ENCODE measurements around the gene SCARB1.

Gene SCARB1

DNA sequence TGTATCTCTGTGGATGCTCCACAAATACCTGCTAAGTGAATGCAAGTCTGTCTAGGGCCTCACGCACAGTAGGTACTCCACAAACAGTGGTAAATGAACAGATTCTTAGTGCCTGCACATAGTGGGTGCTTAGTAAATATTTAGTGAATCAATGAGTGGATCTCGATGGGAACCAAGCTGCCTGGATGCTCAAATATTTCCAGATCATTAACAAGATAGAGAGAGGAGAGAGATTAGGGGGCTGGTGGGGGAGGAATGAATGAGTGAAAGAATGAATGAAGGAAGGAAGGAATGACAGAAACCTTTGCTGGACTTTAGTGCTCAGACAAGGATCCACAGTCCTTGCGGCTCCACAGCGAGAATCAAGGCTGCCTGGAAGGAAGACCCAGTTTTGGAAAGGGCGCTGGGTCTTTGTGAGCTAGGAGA, 118.2 kb downstream of the SCARB1 start:
- Histone ChIP-seq H3K4me1 (ENCODE audit: control insufficient read depth, insufficient read depth, low read length) (peaks cover 27% of the 10 kb centered on the region), H3K27me3 (ENCODE audit: control insufficient read depth, insufficient read depth, low read length) (no peaks in the 10 kb centered on the region), H3K36me3 (ENCODE audit: control insufficient read depth, insufficient read depth, low read length) (no peaks in the 10 kb centered on the region), H3K9ac (ENCODE audit: low read length) (peak overlapping the region; percentile 68), H3K27ac (ENCODE audit: low read depth, low read length) (peak overlapping the region; percentile 71; the same call in 1 of the 2 replicates), H3K4me3 (ENCODE audit: low read depth, low read length) (peak overlapping the region; percentile 34), H3K9me3 (ENCODE audit: control insufficient read depth, insufficient read depth, low read depth, low read length) (no peaks in the 10 kb centered on the region)

DNA sequence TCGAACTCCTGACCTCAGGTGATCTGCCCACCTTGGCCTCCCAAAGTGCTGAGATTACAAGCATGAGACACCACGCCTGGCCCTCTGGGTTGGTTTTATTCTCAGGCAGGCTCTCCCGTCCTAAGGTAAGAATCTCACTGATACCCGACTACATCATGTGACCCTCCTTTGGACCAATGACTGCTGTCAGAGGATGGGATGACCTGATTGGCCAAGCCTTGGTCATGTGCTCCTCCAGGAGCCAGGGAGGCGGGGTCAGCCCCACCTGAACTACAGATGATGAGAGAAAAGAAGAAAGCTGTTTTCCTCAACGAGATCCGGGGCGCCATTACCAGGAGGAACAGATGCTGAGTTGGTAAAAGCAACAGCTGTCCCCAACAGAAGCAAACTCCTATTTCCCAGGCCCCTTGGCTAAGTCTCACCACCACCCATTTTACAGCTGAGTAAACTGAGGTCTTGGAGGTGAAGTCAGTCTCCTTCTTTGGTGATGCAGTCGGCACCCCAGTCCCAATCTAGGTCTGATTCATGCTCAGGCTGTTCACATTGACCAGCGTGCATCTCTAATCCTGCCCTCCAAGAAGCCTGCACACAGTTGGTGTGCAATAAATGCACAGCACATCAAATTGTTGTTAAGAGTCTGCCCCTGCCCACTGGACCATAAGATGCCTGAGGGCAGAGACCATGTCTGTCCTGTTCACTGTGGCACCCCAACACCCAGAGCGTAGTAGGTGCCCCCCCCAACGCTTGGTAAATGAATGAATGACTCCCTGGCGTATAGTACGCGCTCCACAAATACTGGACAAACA, 118.8 kb downstream of the SCARB1 start:
- Histone ChIP-seq H3K36me3 (ENCODE audit: control insufficient read depth, insufficient read depth, low read length) (no peaks in the 10 kb centered on the region), H3K9ac (ENCODE audit: low read length) (peak overlapping the region; percentile 68), H3K9me3 (ENCODE audit: control insufficient read depth, insufficient read depth, low read depth, low read length) (peaks cover 3% of the 10 kb centered on the region; the same call in 1 of the 2 replicates), H3K27ac (ENCODE audit: low read depth, low read length) (peak overlapping the region; percentile 71; the same call in 1 of the 2 replicates), H3K4me1 (ENCODE audit: control insufficient read depth, insufficient read depth, low read length) (peaks cover 24% of the 10 kb centered on the region), H3K27me3 (ENCODE audit: control insufficient read depth, insufficient read depth, low read length) (no peaks in the 10 kb centered on the region), H3K4me3 (ENCODE audit: low read depth, low read length) (no peak overlapping the region)

DNA sequence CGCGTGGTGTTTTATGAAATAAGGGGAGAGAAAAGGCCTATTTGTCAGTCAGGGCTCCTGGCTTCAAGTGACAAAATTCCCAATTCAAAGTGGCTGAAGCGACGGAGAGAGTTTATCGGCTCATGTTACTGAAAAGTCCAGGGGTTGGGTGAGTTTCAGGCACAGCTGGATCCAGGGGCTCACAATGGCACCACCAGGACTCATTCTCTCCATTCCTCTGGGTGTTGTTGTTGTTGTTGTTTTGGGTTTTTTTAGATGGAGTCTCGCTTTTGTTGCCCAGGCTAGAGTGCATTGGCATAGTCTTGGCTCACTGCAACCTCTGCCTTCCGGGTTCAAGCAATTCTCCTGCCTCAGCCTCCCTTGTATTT, 119.4 kb downstream of the SCARB1 start:
- Histone ChIP-seq H3K4me3 (ENCODE audit: low read depth, low read length) (no peak overlapping the region), H3K27me3 (ENCODE audit: control insufficient read depth, insufficient read depth, low read length) (no peaks in the 10 kb centered on the region), H3K36me3 (ENCODE audit: control insufficient read depth, insufficient read depth, low read length) (no peaks in the 10 kb centered on the region), H3K27ac (ENCODE audit: low read depth, low read length) (no peak overlapping the region), H3K4me1 (ENCODE audit: control insufficient read depth, insufficient read depth, low read length) (peaks cover 24% of the 10 kb centered on the region), H3K9ac (ENCODE audit: low read length) (no peak overlapping the region), H3K9me3 (ENCODE audit: control insufficient read depth, insufficient read depth, low read depth, low read length) (peaks cover 5% of the 10 kb centered on the region; the same call in 1 of the 2 replicates)

DNA sequence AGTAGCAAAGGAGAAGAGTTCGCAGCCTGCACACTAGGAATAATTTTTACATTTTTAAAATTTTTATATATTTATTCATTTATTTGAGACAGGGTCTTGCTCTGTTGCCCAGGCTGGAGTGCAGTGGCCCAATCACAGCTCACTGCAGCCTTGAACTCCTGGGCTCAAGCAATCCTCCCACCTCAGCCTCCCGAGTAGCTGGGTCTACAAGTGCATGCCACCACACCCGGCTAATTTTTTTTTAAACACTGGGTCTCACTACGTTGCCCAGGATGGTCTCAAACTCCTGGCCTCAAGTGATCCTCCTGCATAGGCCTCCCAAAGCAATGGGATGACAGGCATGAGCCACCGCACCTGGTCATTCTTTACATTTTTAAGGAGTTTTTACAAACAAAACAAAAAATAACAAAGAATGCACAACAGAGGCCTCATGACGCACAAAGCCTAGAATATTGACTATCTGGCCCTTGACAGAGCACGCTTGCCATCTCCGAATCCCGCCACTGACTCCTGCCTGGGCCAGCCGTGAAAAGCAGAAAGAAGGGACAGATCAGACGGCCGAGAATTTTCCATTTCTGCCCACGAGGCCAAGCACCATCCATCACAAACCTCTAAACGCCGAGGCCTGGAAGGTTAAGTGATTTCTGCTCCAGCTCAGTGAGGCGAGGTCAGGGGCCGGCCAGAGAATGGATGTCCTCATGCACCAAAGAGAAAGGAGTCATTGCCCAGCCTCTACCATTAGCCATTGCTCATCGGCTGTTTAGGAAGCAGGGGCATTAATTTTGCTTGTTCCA, 120.0 kb downstream of the SCARB1 start:
- Histone ChIP-seq H3K9me3 (ENCODE audit: control insufficient read depth, insufficient read depth, low read depth, low read length) (peaks cover 5% of the 10 kb centered on the region; the same call in 1 of the 2 replicates), H3K27me3 (ENCODE audit: control insufficient read depth, insufficient read depth, low read length) (no peaks in the 10 kb centered on the region), H3K9ac (ENCODE audit: low read length) (no peak overlapping the region), H3K4me3 (ENCODE audit: low read depth, low read length) (no peak overlapping the region), H3K4me1 (ENCODE audit: control insufficient read depth, insufficient read depth, low read length) (peaks cover 24% of the 10 kb centered on the region), H3K27ac (ENCODE audit: low read depth, low read length) (no peak overlapping the region), H3K36me3 (ENCODE audit: control insufficient read depth, insufficient read depth, low read length) (no peaks in the 10 kb centered on the region)

DNA sequence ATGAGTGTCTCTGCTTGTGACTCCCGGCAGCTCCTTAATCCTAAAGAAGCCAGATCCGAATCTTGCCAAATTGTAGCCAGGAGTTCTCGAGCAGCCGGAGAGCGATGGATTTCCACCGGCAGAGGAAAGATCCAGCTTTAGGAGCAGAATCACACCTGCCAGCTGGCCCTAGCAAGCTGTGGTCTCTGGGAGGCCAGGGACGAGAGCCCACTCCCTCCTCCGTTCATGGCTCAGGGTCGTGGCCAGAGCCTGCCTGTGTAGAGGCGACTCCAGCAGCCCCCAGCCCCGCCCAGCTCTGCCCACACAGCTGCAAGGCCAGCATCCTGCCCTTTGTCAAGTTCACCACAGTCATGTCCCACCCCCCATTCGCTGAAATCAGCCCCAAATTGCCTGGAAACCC, 121.0 kb downstream of the SCARB1 start:
- H3K9ac ChIP-seq (ENCODE audit: low read length): no peak overlapping the region
- no peaks in the 10 kb centered on the region for H3K36me3 ChIP-seq (ENCODE audit: control insufficient read depth, insufficient read depth, low read length)
- H3K4me3 ChIP-seq (ENCODE audit: low read depth, low read length): no peak overlapping the region
- no peak overlapping the region for H3K27ac ChIP-seq (ENCODE audit: low read depth, low read length)
- H3K27me3 ChIP-seq (ENCODE audit: control insufficient read depth, insufficient read depth, low read length): no peaks in the 10 kb centered on the region
- peaks cover 24% of the 10 kb centered on the region for H3K4me1 ChIP-seq (ENCODE audit: control insufficient read depth, insufficient read depth, low read length)
- peaks cover 5% of the 10 kb centered on the region; the same call in 1 of the 2 replicates for H3K9me3 ChIP-seq (ENCODE audit: control insufficient read depth, insufficient read depth, low read depth, low read length)

DNA sequence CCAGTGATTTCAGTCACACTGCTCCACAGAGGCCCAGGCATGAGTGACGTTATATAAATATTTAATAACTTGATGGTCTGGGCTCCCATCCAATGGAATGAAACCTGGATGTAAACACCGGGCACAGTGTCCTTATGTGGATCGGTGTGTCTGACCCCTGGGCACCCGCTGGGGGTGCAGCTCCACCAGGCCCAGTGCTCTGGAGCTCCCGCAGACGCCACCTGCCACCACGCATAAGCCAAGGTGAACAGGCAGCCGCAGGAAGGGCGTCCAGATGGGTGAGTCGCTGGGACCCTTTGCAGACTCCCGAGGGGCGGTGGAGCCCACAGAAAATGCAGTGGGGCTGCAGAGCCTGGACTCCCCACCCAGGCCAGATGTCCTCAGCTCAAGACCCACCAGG, 121.6 kb downstream of the SCARB1 start:
- peaks cover 24% of the 10 kb centered on the region for H3K4me1 ChIP-seq (ENCODE audit: control insufficient read depth, insufficient read depth, low read length)
- no peak overlapping the region for H3K9ac ChIP-seq (ENCODE audit: low read length)
- peaks cover 5% of the 10 kb centered on the region; the same call in 1 of the 2 replicates for H3K9me3 ChIP-seq (ENCODE audit: control insufficient read depth, insufficient read depth, low read depth, low read length)
- no peak overlapping the region for H3K4me3 ChIP-seq (ENCODE audit: low read depth, low read length)
- no peak overlapping the region for H3K27ac ChIP-seq (ENCODE audit: low read depth, low read length)
- no peaks in the 10 kb centered on the region for H3K36me3 ChIP-seq (ENCODE audit: control insufficient read depth, insufficient read depth, low read length)
- no peaks in the 10 kb centered on the region for H3K27me3 ChIP-seq (ENCODE audit: control insufficient read depth, insufficient read depth, low read length)

DNA sequence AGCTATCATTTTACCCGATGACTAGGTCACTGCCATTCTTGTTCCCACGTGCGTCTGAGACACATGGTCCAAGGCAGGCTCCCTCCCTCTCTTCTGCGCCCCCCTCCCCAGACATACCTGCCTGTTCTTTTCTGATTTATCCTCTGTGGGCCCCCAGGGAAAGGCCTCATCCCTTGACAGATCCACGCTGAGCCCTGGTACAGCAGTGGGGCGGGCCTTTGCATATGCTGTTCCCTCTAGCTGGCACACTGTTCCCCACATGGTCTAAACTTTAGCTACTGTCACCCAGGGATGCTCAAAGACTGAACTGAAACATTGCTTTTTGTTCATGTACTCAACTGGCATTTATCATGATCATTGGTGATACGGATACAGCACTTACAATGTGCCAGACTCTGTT, 122.5 kb downstream of the SCARB1 start:
- Histone ChIP-seq H3K4me3 (ENCODE audit: low read depth, low read length) (no peak overlapping the region), H3K4me1 (ENCODE audit: control insufficient read depth, insufficient read depth, low read length) (peaks cover 17% of the 10 kb centered on the region), H3K27ac (ENCODE audit: low read depth, low read length) (no peak overlapping the region), H3K9me3 (ENCODE audit: control insufficient read depth, insufficient read depth, low read depth, low read length) (peaks cover 5% of the 10 kb centered on the region; the same call in 1 of the 2 replicates), H3K36me3 (ENCODE audit: control insufficient read depth, insufficient read depth, low read length) (no peaks in the 10 kb centered on the region), H3K27me3 (ENCODE audit: control insufficient read depth, insufficient read depth, low read length) (no peaks in the 10 kb centered on the region), H3K9ac (ENCODE audit: low read length) (no peak overlapping the region)

DNA sequence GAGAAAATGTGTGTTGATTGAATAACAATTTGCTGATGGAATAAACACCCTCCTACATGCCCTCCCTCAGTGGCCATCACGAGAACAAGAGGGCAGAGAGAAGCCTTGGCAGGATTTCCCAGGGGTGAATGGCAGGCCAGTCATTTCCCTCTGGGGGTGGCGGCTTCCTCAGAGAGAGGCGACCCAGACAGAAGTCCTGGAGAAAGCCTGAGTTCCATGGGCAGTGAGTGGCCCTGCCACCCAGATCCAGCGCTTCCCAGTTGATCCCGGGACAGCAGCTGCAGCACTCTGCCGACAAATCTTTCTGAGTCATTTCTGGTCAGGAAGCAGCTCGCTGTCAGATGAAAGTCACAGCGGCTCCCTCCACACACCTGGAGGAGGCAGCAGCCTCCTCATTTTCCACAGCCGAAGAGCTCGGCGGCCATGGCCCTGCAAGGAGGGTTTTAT, 123.0 kb downstream of the SCARB1 start:
- H3K27ac ChIP-seq (ENCODE audit: low read depth, low read length): no peak overlapping the region
- peaks cover 14% of the 10 kb centered on the region for H3K4me1 ChIP-seq (ENCODE audit: control insufficient read depth, insufficient read depth, low read length)
- H3K27me3 ChIP-seq (ENCODE audit: control insufficient read depth, insufficient read depth, low read length): no peaks in the 10 kb centered on the region
- no peaks in the 10 kb centered on the region for H3K36me3 ChIP-seq (ENCODE audit: control insufficient read depth, insufficient read depth, low read length)
- peaks cover 5% of the 10 kb centered on the region; the same call in 1 of the 2 replicates for H3K9me3 ChIP-seq (ENCODE audit: control insufficient read depth, insufficient read depth, low read depth, low read length)
- H3K9ac ChIP-seq (ENCODE audit: low read length): no peak overlapping the region
- H3K4me3 ChIP-seq (ENCODE audit: low read depth, low read length): no peak overlapping the region

DNA sequence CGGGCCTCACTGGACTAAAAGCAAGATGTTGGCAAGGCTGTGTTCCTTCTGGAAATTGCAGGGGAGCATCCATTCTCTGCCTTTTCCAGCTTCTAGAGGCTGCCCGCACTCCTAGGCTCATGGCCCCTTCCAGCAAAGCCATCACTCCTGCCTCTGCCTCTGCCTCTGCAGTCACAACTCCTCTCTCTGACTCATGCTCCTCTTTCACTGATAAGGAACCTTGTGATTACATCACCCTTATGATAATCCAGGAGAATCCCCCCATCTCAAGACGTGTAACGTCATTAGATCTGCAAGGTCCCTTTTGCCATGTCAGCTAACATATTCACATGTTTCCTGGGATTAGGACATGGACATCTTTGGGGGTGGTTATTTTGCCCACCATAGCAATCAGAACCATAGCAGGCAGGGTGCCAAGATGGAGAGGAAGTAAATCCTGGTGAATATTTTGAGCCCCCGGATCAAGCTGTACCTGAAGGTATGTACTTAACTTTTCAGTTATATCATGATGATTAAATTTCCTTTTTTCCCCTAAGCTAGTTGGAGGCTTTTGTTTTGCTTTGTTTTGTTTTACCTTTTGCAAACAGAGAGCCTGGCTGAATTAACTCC, 123.6 kb downstream of the SCARB1 start:
- no peak overlapping the region for H3K27ac ChIP-seq (ENCODE audit: low read depth, low read length)
- no peak overlapping the region for H3K9ac ChIP-seq (ENCODE audit: low read length)
- no peaks in the 10 kb centered on the region for H3K27me3 ChIP-seq (ENCODE audit: control insufficient read depth, insufficient read depth, low read length)
- H3K9me3 ChIP-seq (ENCODE audit: control insufficient read depth, insufficient read depth, low read depth, low read length): peaks cover 5% of the 10 kb centered on the region; the same call in 1 of the 2 replicates
- H3K36me3 ChIP-seq (ENCODE audit: control insufficient read depth, insufficient read depth, low read length): no peaks in the 10 kb centered on the region
- peaks cover 8% of the 10 kb centered on the region for H3K4me1 ChIP-seq (ENCODE audit: control insufficient read depth, insufficient read depth, low read length)
- no peak overlapping the region for H3K4me3 ChIP-seq (ENCODE audit: low read depth, low read length)

DNA sequence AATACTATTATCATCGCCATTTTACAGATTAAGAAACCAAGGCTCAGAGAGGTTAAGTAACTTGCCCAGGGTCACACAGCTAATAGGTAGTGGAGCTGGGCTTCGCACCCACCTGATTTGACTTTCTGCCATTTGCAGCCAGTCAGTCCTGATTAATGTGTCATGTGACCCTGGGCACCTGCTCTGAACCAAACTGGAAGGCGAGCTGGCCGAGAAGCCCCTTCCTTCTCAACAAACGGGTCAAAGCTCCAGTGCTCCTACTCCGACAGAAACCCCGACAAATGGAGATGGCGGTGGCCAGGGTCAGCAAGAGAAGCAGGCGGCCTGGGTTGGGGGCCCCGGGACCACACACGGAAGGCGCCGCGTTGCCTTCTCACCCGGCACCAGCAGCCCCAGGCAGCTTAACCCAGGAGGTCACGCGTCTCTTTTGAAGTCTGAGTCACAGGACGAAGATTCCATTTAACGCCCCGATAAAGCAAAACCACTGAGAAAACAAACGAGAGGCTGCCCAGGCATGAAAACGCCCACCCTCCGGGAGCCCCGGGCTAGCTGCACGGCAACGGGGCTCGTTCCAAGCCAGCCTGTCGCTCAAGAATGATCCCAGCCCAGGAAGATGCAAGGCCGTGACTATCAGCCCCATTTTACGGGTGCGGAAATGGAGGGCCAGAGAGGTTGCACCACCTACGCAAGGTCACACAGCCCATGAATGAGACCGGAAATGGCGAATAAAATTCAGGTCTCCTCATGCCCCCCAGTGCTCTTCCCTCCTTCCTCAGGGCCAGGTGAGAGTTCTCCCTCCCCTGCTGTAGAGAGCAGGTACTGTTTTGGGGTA, 124.8 kb downstream of the SCARB1 start:
- Histone ChIP-seq H3K4me3 (ENCODE audit: low read depth, low read length) (no peak overlapping the region), H3K36me3 (ENCODE audit: control insufficient read depth, insufficient read depth, low read length) (no peaks in the 10 kb centered on the region), H3K27me3 (ENCODE audit: control insufficient read depth, insufficient read depth, low read length) (no peaks in the 10 kb centered on the region), H3K4me1 (ENCODE audit: control insufficient read depth, insufficient read depth, low read length) (peaks cover 9% of the 10 kb centered on the region; the same call in 1 of the 2 replicates), H3K9me3 (ENCODE audit: control insufficient read depth, insufficient read depth, low read depth, low read length) (peaks cover 5% of the 10 kb centered on the region; the same call in 1 of the 2 replicates), H3K27ac (ENCODE audit: low read depth, low read length) (no peak overlapping the region), H3K9ac (ENCODE audit: low read length) (no peak overlapping the region)
